Measurements from ENCODE around the gene TSPEAR. TPM values are rescaled to one million over a fixed set of nuclear protein-coding genes. Genes with fewer than 3 reads are reported as not detected.
A peak's percentile ranks its signal among the peaks of the same experiment; 100 is the strongest.
"Not testable (repeated sequence)": the region's sequence is repeated elsewhere in the genome, so short reads cannot be mapped to it uniquely, and the experiment has no call there.

The TSPEAR gene
- total and polyA plus RNA-seq, 5 experiments from 2014 or later = 0.07 TPM; not detected in 4

DNA sequence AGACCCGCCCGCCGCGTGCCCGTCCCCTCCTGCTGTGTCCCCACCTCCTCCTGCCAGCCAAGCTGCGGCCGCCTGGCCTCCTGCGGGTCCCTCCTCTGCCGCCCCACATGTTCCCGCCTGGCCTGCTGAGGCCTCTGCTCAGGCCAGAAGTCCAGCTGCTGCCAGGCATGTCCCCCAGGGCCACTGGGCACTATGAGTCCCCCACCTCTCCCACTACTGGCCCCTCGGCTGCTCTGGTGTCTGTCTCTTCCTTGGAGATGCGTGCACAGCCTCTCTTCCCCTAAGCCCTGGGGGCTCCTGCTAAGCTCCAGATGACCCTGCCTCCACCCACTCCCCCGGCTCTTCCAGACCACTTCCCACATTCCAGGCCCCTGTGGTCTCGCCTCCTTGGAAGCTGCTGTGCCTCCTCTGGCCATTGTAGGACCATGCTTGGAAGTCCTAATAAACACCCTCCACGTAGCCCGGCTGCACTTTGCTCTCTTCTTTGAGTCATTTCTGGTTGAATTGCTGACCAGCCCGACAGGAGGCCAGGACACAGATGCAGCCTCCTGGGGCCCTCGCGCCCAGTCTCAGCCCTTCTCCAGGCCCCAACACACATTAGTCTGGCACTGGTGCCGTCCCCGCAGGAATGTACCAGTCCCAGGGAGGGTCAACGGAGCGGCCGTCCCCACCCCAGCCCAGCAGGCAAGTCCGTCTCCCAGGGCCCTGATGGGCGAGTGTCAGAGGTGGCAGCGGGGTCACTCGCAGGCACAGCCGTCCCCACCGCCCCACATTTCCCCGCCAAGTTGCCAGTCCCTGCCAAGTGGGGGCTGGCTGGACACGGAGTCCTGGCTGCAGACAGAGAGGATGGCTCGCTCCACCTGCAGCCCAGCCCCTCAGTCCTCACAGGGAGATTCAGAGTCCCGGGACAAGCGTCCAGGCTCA, 13.3 kb downstream of the TSPEAR start:
- Mint-ChIP-seq H3K36me3 (peaks cover 0 to 2% (median 2%) of the 10 kb centered on the region in 3 donors), H3K4me3 (peak overlapping the region in 3 of 10 donors; percentile 11 to 58 (median 54)), H3K27ac (peak overlapping the region in 1 of 10 donors; percentile 47), H3K4me1 (peaks cover 5 to 62% (median 26%) of the 10 kb centered on the region in 4 donors), H3K27me3 (peaks cover 29 to 66% (median 44%) of the 10 kb centered on the region in 5 donors), H3K9me3 (peaks cover 0 to 7% (median 0%) of the 10 kb centered on the region in 9 donors)
- DNase-seq (no peak), ATAC-seq (no peak)
- POLR2A ChIA-PET = interaction anchor here (0.6 kb wide), 1 partner anchor 39 kb away, joined by 3 read pairs; no protein-coding TSS in a partner anchor

DNA sequence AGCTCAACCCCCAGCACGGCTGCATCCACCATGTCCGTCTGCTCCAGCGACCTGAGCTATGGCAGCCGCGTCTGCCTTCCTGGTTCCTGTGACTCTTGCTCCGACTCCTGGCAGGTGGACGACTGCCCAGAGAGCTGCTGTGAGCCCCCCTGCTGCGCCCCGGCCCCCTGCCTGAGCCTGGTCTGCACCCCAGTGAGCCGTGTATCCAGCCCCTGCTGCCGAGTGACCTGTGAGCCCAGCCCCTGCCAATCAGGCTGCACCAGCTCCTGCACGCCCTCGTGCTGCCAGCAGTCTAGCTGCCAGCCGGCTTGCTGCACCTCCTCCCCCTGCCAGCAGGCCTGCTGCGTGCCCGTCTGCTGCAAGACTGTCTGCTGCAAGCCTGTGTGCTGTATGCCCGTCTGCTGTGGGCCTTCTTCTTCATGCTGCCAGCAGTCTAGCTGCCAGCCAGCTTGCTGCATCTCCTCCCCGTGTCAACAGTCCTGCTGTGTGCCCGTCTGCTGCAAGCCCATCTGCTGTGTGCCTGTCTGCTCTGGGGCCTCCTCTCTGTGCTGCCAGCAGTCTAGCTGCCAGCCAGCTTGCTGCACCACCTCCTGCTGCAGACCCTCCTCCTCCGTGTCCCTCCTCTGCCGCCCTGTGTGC, 14.1 kb downstream of the TSPEAR start, which contains the start of gene KRTAP10-12:
Gene KRTAP10-12, plus strand, starts transcription at position 1 of the 639 bp plus-strand sequence. Its CDS starts 30 bp downstream, at position 31.
- H3K4me3 Mint-ChIP-seq = peak within 1 kb of the TSS in 4 of 10 donors; percentile 11 to 72 (median 51)
- H3K27ac Mint-ChIP-seq = peak within 1 kb of the TSS in 6 of 10 donors; percentile 11 to 62 (median 38)
- peaks cover 0 to 14% (median 2%) of the 10 kb centered on the region in 9 donors for H3K9me3 Mint-ChIP-seq
- POLR2A ChIA-PET, DNase-seq, H3K36me3 Mint-ChIP-seq, ATAC-seq: not testable (repeated sequence)
- peaks cover 24 to 59% (median 42%) of the 10 kb centered on the region in 5 donors for H3K27me3 Mint-ChIP-seq
- H3K4me1 Mint-ChIP-seq = peaks cover 5 to 62% (median 24%) of the 10 kb centered on the region in 4 donors

DNA sequence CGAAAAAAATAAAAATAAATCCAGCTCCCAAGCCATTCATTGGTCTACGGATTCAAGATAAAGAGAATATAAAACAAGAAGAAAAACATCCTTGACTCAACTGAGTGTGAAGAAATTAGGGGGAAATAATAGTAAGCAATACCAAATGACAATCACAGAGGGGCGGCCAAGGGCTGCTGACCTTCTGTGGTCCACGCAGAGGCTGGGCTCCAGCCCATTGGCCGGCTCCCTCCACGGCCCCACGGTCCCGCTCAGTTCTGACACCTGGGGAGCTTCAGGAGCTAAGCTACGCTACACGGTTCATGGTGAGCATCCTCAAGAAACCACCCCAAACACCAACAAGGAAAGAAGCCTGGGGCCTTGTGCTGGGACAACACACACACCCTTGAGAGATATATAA, 14.8 kb downstream of the TSPEAR start:
- Mint-ChIP-seq H3K27me3 (peaks cover 20 to 51% (median 39%) of the 10 kb centered on the region in 5 donors), H3K27ac (peak overlapping the region in 2 of 10 donors; percentile 29 to 37), H3K4me1 (peaks cover 12 to 64% (median 29%) of the 10 kb centered on the region in 4 donors), H3K36me3 (peaks cover 0 to 5% (median 2%) of the 10 kb centered on the region in 3 donors), H3K9me3 (peaks cover 0 to 15% (median 3%) of the 10 kb centered on the region in 9 donors), H3K4me3 (peak overlapping the region in 1 of 10 donors; percentile 24)
- DNase-seq (no peak), ATAC-seq (no peak)
- POLR2A ChIA-PET = interaction anchor here (1.0 kb wide), 1 partner anchor 38 kb away, joined by 3 read pairs; no protein-coding TSS in a partner anchor

DNA sequence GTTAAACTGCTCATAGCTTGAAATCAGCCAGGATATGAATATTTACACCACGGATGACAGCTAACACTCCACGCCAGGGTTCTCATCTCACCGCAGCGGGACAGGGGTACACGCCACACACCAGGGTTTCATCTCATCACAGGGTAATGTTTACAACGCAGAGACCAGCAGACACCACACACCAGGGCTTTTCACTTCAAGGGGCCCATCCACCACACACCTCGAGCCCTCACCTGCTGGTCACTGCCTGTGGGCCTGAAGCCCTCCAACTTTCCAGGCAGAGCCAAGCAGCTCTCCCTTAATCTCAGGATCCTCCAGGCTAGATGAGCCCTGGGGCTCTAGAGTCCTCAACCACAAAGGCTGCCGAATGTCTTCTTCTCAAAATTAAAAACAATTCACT, 15.7 kb downstream of the TSPEAR start:
- ATAC-seq (no peak), DNase-seq (no peak)
- Mint-ChIP-seq H3K27ac (peak overlapping the region in 6 of 10 donors; percentile 11 to 73 (median 38)), H3K4me1 (peaks cover 16 to 72% (median 35%) of the 10 kb centered on the region in 4 donors), H3K9me3 (peaks cover 0 to 15% (median 3%) of the 10 kb centered on the region in 9 donors), H3K36me3 (peaks cover 0 to 5% (median 2%) of the 10 kb centered on the region in 3 donors), H3K4me3 (peak overlapping the region in 1 of 10 donors; percentile 4), H3K27me3 (peaks cover 15 to 42% (median 31%) of the 10 kb centered on the region in 5 donors)
- POLR2A ChIA-PET = no interaction called here

DNA sequence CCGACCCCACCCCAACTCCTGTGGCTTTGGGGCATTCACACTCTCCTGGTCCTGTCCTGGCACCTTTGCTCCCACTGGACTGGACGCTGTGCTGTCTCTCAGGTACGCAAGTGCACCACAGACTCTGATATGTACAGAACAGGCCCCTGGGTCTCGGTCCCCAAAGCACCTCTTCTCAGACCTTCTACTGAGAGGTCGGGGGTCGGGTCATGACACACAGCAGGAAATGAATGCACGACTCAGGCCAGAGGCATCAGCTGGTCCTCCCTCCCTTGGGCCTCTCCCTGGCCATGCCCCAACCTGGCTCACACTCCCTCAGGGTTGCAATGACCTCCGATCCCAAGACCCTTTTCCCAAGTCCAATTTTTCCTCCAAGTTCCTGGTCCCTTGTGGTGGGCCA, 16.2 kb downstream of the TSPEAR start:
- no peak for ATAC-seq
- Mint-ChIP-seq H3K9me3 (peaks cover 0 to 15% (median 3%) of the 10 kb centered on the region in 9 donors), H3K27me3 (peaks cover 15 to 41% (median 31%) of the 10 kb centered on the region in 5 donors), H3K27ac (peak overlapping the region in 4 of 10 donors; percentile 11 to 73 (median 48)), H3K4me1 (peaks cover 16 to 72% (median 37%) of the 10 kb centered on the region in 4 donors), H3K36me3 (peaks cover 0 to 5% (median 2%) of the 10 kb centered on the region in 3 donors), H3K4me3 (peak overlapping the region in 1 of 10 donors; percentile 4)
- POLR2A ChIA-PET = interaction anchor here (1.4 kb wide), 1 partner anchor 77 kb away, joined by 3 read pairs; no protein-coding TSS in a partner anchor
- no peak for DNase-seq

DNA sequence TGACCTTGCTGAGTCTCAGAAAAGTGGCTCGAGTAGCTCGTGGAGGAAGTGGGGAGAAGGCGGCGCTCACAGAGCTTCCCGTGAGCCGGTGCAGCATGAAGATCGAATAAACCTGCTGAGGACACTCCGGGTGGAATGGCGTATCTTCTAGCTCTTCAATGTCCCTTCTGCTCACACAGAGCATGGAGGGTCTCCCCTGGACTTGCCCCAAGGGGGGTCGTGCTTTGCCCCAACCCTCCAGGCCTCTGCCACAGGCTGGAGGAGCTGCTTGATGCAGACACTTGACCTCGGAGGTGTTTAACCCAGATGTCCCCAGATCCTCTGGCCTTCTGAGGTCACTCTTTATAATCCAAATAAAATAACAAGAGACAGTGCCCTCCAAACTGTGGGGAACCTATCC, 16.6 kb downstream of the TSPEAR start:
- Mint-ChIP-seq H3K36me3 (peaks cover 0 to 5% (median 2%) of the 10 kb centered on the region in 3 donors), H3K9me3 (peaks cover 0 to 15% (median 3%) of the 10 kb centered on the region in 9 donors), H3K27ac (peak overlapping the region in 3 of 10 donors; percentile 14 to 73 (median 48)), H3K4me3 (peak overlapping the region in 1 of 10 donors; percentile 4), H3K4me1 (peaks cover 16 to 72% (median 39%) of the 10 kb centered on the region in 4 donors), H3K27me3 (peaks cover 12 to 38% (median 28%) of the 10 kb centered on the region in 5 donors)
- POLR2A ChIA-PET = interaction anchor here (0.6 to 1.4 kb wide), 2 partner anchors 71 to 76 kb away, joined by 3 to 5 read pairs; no protein-coding TSS in a partner anchor
- DNase-seq (peak in 1 of 10 donors; percentile 23), ATAC-seq (peak in 1 of 2 donors; percentile 47)

DNA sequence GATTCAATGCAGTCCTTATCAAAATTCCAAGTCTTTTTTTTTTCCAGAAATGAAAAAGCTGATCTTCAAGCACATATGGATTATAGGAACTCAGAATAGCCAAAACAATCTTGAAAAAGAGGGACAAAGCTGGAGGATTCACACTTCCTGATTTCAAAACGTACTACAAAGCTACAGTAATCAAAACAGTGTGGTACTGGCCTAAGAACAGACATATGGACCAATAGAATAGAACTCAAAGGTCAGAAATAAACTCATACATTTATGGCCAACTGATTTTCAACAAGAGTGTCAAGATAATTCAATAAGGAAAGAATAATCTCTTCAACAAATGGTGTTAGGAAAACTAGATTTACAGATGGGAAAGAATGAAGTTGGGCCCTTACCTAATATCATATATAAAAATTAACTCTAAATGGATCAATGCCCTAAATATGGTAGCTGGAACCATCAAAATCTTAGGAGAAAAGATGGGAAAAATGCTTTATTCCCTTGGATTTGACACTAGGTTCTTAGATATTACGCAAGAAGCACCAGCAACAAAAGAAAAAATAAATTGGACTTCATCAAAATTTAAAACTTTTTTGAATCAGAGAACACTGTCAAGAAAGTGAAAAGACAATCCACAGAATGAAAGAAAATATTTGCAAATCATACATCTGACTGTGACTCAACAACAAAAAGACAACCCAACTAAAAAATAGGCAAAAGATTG, 18.4 kb downstream of the TSPEAR start:
- DNase-seq = no peak
- Mint-ChIP-seq H3K27me3 (peaks cover 3 to 20% (median 16%) of the 10 kb centered on the region in 5 donors), H3K4me1 (peaks cover 16 to 57% (median 32%) of the 10 kb centered on the region in 4 donors), H3K4me3 (no peak overlapping the region), H3K9me3 (peaks cover 0 to 15% (median 3%) of the 10 kb centered on the region in 9 donors), H3K36me3 (peaks cover 0 to 4% (median 0%) of the 10 kb centered on the region in 3 donors), H3K27ac (no peak overlapping the region)
- POLR2A ChIA-PET = no interaction called here
- ATAC-seq = no peak

DNA sequence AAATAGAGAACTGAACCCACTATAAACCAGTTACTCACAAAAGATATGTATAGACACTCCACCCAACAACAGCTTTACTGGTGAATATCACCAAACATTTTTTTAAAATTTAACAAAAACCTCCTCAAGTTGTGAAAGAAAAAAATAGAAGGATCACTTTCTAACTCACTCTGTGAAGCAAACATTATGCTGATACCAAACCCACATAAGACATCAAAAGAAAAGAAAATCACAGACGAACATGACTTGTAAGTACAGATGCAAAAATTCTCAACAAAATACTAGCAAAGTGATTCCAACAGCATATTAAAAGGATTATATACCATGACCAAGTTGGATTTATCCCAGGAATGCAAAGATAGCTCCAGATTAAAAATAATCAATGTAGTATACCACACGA, 19.7 kb downstream of the TSPEAR start:
- Mint-ChIP-seq H3K4me1 (peaks cover 16 to 48% (median 27%) of the 10 kb centered on the region in 4 donors), H3K36me3 (peaks cover 0 to 3% (median 0%) of the 10 kb centered on the region in 3 donors), H3K27ac (peak overlapping the region in 7 of 10 donors; percentile 0 to 79 (median 52)), H3K4me3 (peak overlapping the region in 7 of 10 donors; percentile 0 to 53 (median 19)), H3K27me3 (peaks cover 0 to 12% (median 5%) of the 10 kb centered on the region in 5 donors), H3K9me3 (peaks cover 0 to 15% (median 3%) of the 10 kb centered on the region in 9 donors)
- POLR2A ChIA-PET = no interaction called here
- ATAC-seq (peak; percentile 42 to 58), DNase-seq (peak in 2 of 10 donors; percentile 39 to 40)

DNA sequence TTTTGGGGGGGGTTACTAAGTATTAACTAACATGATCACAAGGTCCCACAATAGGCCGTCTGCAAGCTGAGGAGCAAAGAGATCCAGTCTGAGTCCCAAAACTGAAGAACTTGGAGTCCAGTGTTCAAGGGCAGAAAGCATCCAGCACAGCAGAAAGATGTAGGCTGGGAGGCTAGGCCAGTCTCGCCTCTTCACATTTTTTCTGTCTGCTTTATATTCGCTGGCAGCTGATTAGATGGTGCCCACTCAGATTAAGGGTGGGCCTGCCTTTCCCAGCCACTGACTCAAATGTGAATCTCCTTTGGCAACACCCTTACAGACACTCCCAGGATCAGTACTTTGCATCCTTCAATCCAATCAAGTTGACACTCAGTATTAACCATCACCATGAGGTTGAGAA, 21.6 kb downstream of the TSPEAR start:
- H3K27me3 Mint-ChIP-seq, H3K36me3 Mint-ChIP-seq, DNase-seq, POLR2A ChIA-PET, ATAC-seq, H3K4me3 Mint-ChIP-seq: not testable (repeated sequence)
- Mint-ChIP-seq H3K9me3 (peaks cover 0 to 15% (median 3%) of the 10 kb centered on the region in 9 donors), H3K4me1 (peaks cover 12 to 36% (median 26%) of the 10 kb centered on the region in 4 donors), H3K27ac (peak overlapping the region in 1 of 10 donors; percentile 10)

DNA sequence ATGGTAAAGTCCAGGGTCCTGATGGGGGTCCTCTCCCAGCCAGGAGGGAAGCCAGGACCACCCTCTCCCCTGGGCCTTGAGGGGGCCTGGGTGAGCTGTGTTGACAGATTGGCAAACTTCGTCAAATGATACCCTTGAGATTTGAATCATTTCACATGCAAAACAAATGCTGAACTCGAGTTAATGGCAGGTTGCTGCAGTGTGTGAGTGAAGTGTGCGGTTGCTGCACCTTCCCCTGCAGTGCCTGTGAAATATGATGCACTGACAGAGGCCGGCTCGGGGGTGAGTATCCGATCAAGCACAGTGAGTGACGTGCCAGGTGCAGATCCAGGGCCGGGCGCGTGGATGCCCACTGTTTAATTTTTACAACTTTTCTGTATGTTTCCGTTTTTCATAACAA, 23.7 kb downstream of the TSPEAR start:
- Mint-ChIP-seq H3K4me1 (peaks cover 10 to 33% (median 21%) of the 10 kb centered on the region in 4 donors), H3K36me3 (peaks cover 0 to 2% (median 0%) of the 10 kb centered on the region in 3 donors), H3K27me3 (peaks cover 0 to 5% (median 2%) of the 10 kb centered on the region in 5 donors), H3K27ac (peak overlapping the region in 3 of 10 donors; percentile 4 to 48 (median 37)), H3K9me3 (peaks cover 0 to 5% (median 2%) of the 10 kb centered on the region in 9 donors), H3K4me3 (no peak overlapping the region)
- POLR2A ChIA-PET = no interaction called here
- DNase-seq = no peak
- ATAC-seq = no peak

DNA sequence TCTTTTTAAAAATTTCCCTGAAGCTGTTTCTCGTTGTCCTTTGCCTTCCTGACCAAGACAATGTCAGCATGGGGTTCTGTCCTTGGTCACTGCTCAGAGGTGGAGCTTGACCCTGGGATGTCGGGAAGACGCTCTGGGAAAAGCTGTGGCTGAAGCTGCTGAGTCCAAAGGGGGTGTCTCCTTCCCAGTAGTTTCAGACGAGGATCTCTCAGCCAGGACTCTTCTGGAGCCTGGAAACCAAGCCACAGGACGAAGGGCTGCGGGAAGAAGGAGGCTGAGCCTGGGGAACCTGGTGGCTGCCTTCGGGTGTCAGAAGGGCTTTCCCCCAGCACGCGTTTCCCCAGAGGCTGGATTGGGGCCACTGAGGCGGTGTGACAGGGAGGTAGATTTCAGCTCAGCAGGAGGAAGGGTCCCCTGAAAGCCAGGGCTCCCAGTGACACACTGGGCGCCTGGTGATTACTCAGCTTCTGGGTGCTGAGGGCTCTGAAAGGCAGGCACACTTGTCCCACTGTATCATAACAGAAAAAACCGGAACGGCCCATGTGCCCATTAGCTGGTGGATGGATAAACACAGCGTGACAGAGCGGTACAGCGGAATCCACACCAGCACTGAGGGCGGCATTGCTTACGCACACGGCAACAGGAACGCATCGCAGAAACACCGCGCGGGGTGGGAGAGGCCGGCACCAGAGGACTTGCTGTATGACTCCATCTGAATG, 24.4 kb downstream of the TSPEAR start:
- no peak for DNase-seq
- H3K4me1 Mint-ChIP-seq = peaks cover 9 to 30% (median 19%) of the 10 kb centered on the region in 4 donors
- ATAC-seq = no peak
- H3K27me3 Mint-ChIP-seq = peaks cover 0 to 5% (median 2%) of the 10 kb centered on the region in 5 donors
- H3K27ac Mint-ChIP-seq = peak overlapping the region in 3 of 10 donors; percentile 39 to 63 (median 57)
- H3K36me3 Mint-ChIP-seq = no peaks in the 10 kb centered on the region
- H3K4me3 Mint-ChIP-seq = no peak overlapping the region
- POLR2A ChIA-PET = no interaction called here
- peaks cover 0 to 3% (median 0%) of the 10 kb centered on the region in 9 donors for H3K9me3 Mint-ChIP-seq

Data from naive thymus-derived CD8-positive, alpha-beta T cell (primary cell).